GM12878 (cell line): ENCODE data around the gene ARHGAP5. TPM values are rescaled to one million over a fixed set of nuclear protein-coding genes. Genes with fewer than 3 reads are reported as not detected.

ENCODE experiments used
- ATAC-seq: fragments of 200-7000 bp; cut with Tn5 transposase; 3 replicates; pipeline ENCODE4 v1.9.1; 2020; ENCODE audit warnings: mild to moderate bottlenecking, moderate library complexity
- BruUV-seq: library from RNA; stranded (reverse); fragments of 400-500 nt; replicated peaks from 2 replicates; lab custom pipeline; 2021; lab: Mats Ljungman, UMichigan
- CTCF ChIA-PET: fragments of 300-600 bp; sonication (Branson Sonifier 250); formaldehyde crosslinking; extraction: SDS; loops from one replicate; lab custom pipeline; 2021; ENCODE audit warnings: inconsistent platforms; lab: Yijun Ruan, JAX
- POLR2A ChIA-PET: fragments of 350-600 bp; formaldehyde crosslinking; extraction: SDS; loops from one replicate; lab custom pipeline; 2021; ENCODE audit warnings: inconsistent platforms; lab: Charles Lee
- RAD21 ChIA-PET: fragments of 300-600 bp; sonication (Branson Sonifier 250); formaldehyde crosslinking; loops from one replicate; lab custom pipeline; 2023; ENCODE audit warnings: antibody characterized with exemption; ENCODE audit not compliant: unreplicated experiment; lab: Charles Lee
- SMC1A ChIA-PET: fragments of 300-600 bp; sonication (Branson Sonifier 250); formaldehyde crosslinking; loops from one replicate; lab custom pipeline; 2023; ENCODE audit not compliant: unreplicated experiment, uncharacterized antibody; lab: Charles Lee
- DNase-seq: peaks from one replicate; pipeline ENCODE4 v3.0.0-alpha.2; 2011; ENCODE audit warnings: low read depth, low spot score
- FAIRE-seq: peaks from 3 replicates; lab custom pipeline; 2011; peaks lifted over from hg19 to GRCh38; lab: Jason Lieb, UNC
- H2AFZ ChIP-seq: 2 replicates; pipeline ENCODE4 v1.6.0; 2011; ENCODE audit warnings: low read depth, low read length, control low read depth; ENCODE audit not compliant: control insufficient read depth
- H3K27ac ChIP-seq: 2 replicates; pipeline ENCODE4 v1.5.1; 2011; ENCODE audit warnings: control low read depth; ENCODE audit not compliant: control insufficient read depth, insufficient read depth
- H3K27me3 ChIP-seq, 2 experiments: replicated peaks in 1 of 2; 2 replicates each; pipeline versions ENCODE4 v1.6.0 to v1.6.1; 2011; ENCODE audit warnings: low read length in 1 of 2; ENCODE audit not compliant: control insufficient read depth in 2 of 2, insufficient read depth in 2 of 2
- H3K36me3 ChIP-seq, 2 experiments: 2 replicates each; pipeline ENCODE4 v1.5.1; 2011; ENCODE audit warnings: low read length in 1 of 2; ENCODE audit not compliant: control insufficient read depth in 2 of 2, insufficient read depth in 2 of 2
- H3K4me1 ChIP-seq: 2 replicates; pipeline ENCODE4 v1.6.1; 2011; ENCODE audit warnings: mild to moderate bottlenecking, low read length, moderate library complexity, mixed read lengths; ENCODE audit not compliant: control insufficient read depth, insufficient read depth
- H3K4me2 ChIP-seq: 2 replicates; pipeline ENCODE4 v1.6.0; 2011; ENCODE audit warnings: control low read depth; ENCODE audit not compliant: control insufficient read depth, insufficient read depth
- H3K4me3 ChIP-seq: fragments of 200-600 bp; sonication (generic); 2 replicates; pipeline ENCODE4 v1.5.1; 2016
- H3K79me2 ChIP-seq: 2 replicates; pipeline ENCODE4 v1.6.0; 2011; ENCODE audit warnings: low read length; ENCODE audit not compliant: control insufficient read depth, insufficient read depth
- H3K9ac ChIP-seq: 2 replicates; pipeline ENCODE4 v1.8.0; 2011; ENCODE audit warnings: low read length, control low read depth, mixed read lengths; ENCODE audit not compliant: control insufficient read depth, insufficient read depth
- H3K9me3 ChIP-seq: replicated peaks from 3 replicates; pipeline ENCODE4 v1.5.1; 2011; ENCODE audit warnings: mild to moderate bottlenecking, low read length; ENCODE audit not compliant: control insufficient read depth, insufficient read depth
- H4K20me1 ChIP-seq: 2 replicates; pipeline ENCODE4 v1.6.0; 2011; ENCODE audit not compliant: control insufficient read depth, insufficient read depth
- ATF7 ChIP-seq: fragments of 450-650 bp; IDR thresholded peaks from 2 replicates; pipeline ENCODE4 v1.6.1; 2016; ENCODE audit warnings: low read depth, mild to moderate bottlenecking
- CHD2 ChIP-seq: IDR thresholded peaks from 2 replicates; pipeline ENCODE4 v1.6.1; 2011; ENCODE audit warnings: low read depth, low read length, improper control_type of control experiment, borderline replicate concordance
- FOXK2 ChIP-seq: fragments of 450-650 bp; IDR thresholded peaks from 2 replicates; pipeline ENCODE4 v1.6.1; 2017; ENCODE audit warnings: mild to moderate bottlenecking, moderate library complexity
- GABPA ChIP-seq: IDR thresholded peaks from 2 replicates; pipeline ENCODE4 v1.6.1; 2014; ENCODE audit warnings: antibody characterized with exemption, low read depth, mild to moderate bottlenecking, inconsistent platforms
- HCFC1 ChIP-seq: fragments of 150-350 bp; IDR thresholded peaks from 2 replicates; pipeline ENCODE4 v1.6.1; 2014; ENCODE audit warnings: low read length
- KDM1A ChIP-seq: fragments of 200-600 bp; sonication (generic); IDR thresholded peaks from 2 replicates; pipeline ENCODE4 v1.6.1; 2016; ENCODE audit warnings: borderline replicate concordance
- MLLT1 ChIP-seq: fragments of 450-650 bp; IDR thresholded peaks from 2 replicates; pipeline ENCODE4 v1.6.1; 2016; ENCODE audit warnings: mild to moderate bottlenecking
- MTA3 ChIP-seq: IDR thresholded peaks from 2 replicates; pipeline ENCODE4 v1.6.1; 2012; ENCODE audit warnings: low read length, inconsistent platforms, borderline replicate concordance
- MXI1 ChIP-seq: fragments of 150-350 bp; IDR thresholded peaks from 2 replicates; pipeline ENCODE4 v1.6.1; 2011; ENCODE audit warnings: low read depth, mild to moderate bottlenecking, inconsistent platforms, low read length, improper control_type of control experiment
- NKRF ChIP-seq: fragments of 450-650 bp; conservative IDR thresholded peaks from 2 replicates; pipeline ENCODE4 v1.6.1; 2017; ENCODE audit warnings: mild to moderate bottlenecking, moderate library complexity
- POLR2A ChIP-seq: IDR thresholded peaks from 2 replicates; pipeline ENCODE4 v1.6.1; 2011; ENCODE audit warnings: low read depth, mild to moderate bottlenecking, low read length
- SIX5 ChIP-seq: IDR thresholded peaks from 2 replicates; pipeline ENCODE4 v1.6.1; 2011; ENCODE audit warnings: mild to moderate bottlenecking, low read depth, low read length, moderate library complexity; ENCODE audit not compliant: severe bottlenecking
- STAT1 ChIP-seq: fragments of 450-650 bp; conservative IDR thresholded peaks from 2 replicates; pipeline ENCODE4 v1.6.1; 2014; ENCODE audit warnings: antibody characterized with exemption, mild to moderate bottlenecking
- SUPT20H ChIP-seq: IDR thresholded peaks from 2 replicates; pipeline ENCODE4 v1.6.1; 2011; ENCODE audit warnings: low read depth, mild to moderate bottlenecking, low read length, moderate library complexity, borderline replicate concordance; ENCODE audit not compliant: control insufficient read depth
- TBL1XR1 ChIP-seq: IDR thresholded peaks from 2 replicates; pipeline ENCODE4 v1.6.1; 2012; ENCODE audit warnings: low read depth, low read length, improper control_type of control experiment
- YY1 ChIP-seq: IDR thresholded peaks from 2 replicates; pipeline ENCODE4 v1.6.1; 2011; ENCODE audit warnings: low read depth, mild to moderate bottlenecking, low read length
- ZNF687 ChIP-seq: fragments of 450-650 bp; IDR thresholded peaks from 2 replicates; pipeline ENCODE4 v1.6.1; 2017; ENCODE audit warnings: mild to moderate bottlenecking, moderate library complexity
- WGBS: methylation state at CpG from one replicate; pipeline ENCODE4 v1.1.6; 2016; ENCODE audit warnings: low lambda C conversion rate; ENCODE audit not compliant: insufficient replicate concordance, insufficient coverage; ENCODE audit errors: missing lambda C conversion rate; 5-methylcytosine and 5-hydroxymethylcytosine counted together
- in situ Hi-C: fragments of 300-500 bp; cut with MboI; formaldehyde crosslinking; loops from 9 replicates; pipeline ENCODE4 v1.14.3; 2018; ENCODE audit warnings: mixed read lengths
- intact Hi-C: fragments of 100-400 bp; cut with micrococcal nuclease; formaldehyde crosslinking; loops from one replicate; pipeline ENCODE4 v1.14.2; 2022; ENCODE audit not compliant: unreplicated experiment
- polyA plus RNA-seq, 11 experiments: library from polyadenylated mRNA; depleted of rRNA in 4 of 11; unstranded in 6 of 11; stranded (reverse) in 5 of 11; fragments of >200 nt; fragmentation: Nextera tagmentation in 4 of 11; fragmentation: Illumina TruSeq in 1 of 11; extraction: Ambion mirVana in 4 of 11; extraction: Trizol in 1 of 11; gene quantifications; 1 replicate in 1 of 11; 2 replicates in 10 of 11; pipeline versions ENCODE4 v1.2.1 to v1.2.3, GENCODE V29; 2011 to 2016; ENCODE audit warnings: inconsistent platforms in 2 of 11, missing spikeins in 2 of 11, low read depth in 1 of 11
- total RNA-seq, 4 experiments: library from RNA; depleted of rRNA in 3 of 4; stranded (reverse); fragments of >200 nt in 3 of 4; fragmentation: Illumina TruSeq in 1 of 4; extraction: Trizol in 1 of 4; gene quantifications; 2 replicates each; pipeline versions ENCODE4 v1.2.1 to v1.2.3, GENCODE V29; 2013 to 2021
- TF ChIP-seq, protein P1 (sequence below): IDR thresholded peaks from 2 replicates; pipeline ENCODE4 v1.6.1; 2011; ENCODE audit warnings: borderline replicate concordance, low read depth, mild to moderate bottlenecking, moderate library complexity, mixed read lengths, low read length; ENCODE audit not compliant: insufficient read depth; ENCODE audit errors: extremely low read length

The ARHGAP5 gene
- total and polyA plus RNA-seq, 10 of the 15 experiments (the other 5 are each of a cell fraction or from before 2014, with no cell fraction given) = 0.91 to 19.6 (median 7.2) TPM

DNA sequence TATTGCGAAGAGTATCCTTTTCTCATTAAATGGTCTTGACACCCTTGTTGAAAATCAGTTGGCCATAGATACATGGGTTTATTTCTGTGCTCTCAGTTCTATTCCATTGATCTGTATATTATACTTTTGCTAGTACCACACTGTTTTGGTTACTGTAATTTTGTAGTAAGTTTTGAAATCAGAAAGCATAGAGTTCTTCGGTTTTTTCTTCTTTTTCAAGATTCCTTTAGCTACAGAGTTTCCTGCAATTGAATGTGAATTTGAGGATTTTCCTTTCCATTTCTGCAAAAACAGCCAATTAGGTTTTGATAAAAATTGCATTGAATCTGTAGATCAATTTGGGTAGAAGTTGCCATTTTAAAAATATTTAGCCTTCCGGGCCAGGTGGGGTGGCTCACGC, 60.2 kb downstream of the ARHGAP5 start:
- Histone ChIP-seq H3K4me2 (no peak overlapping the region), H3K27ac (no peak overlapping the region), H3K9ac (no peak overlapping the region), H3K79me2 (no peaks in the 10 kb centered on the region), H3K4me3 (no peak overlapping the region), H3K4me1 (no peaks in the 10 kb centered on the region), H3K27me3 (no peaks in the 10 kb centered on the region), H4K20me1 (no peaks in the 10 kb centered on the region), H2AFZ (no peak overlapping the region), H3K9me3 (peaks cover 2% of the 10 kb centered on the region; the same call in 1 of the 3 replicates), H3K36me3 (no peaks in the 10 kb centered on the region)
- intact Hi-C loops (no loop called here), in situ Hi-C loops (no loop called here)
- ChIA-PET RAD21 (no interaction called here), POLR2A (no interaction called here), CTCF (no interaction called here), SMC1A (no interaction called here)
- no TSS peak for BruUV-seq
- ATAC-seq = no peak
- no peak for DNase-seq
- WGBS = 98% methylated on average over 4 of the region's 4 CpGs
- no peak for FAIRE-seq
- TF ChIP-seq MLLT1 (no peak), ZNF687 (no peak), NKRF (no peak), HCFC1 (no peak), GABPA (no peak), TBL1XR1 (no peak), MTA3 (no peak), SUPT20H (no peak), YY1 (no peak), STAT1 (no peak), FOXK2 (no peak), ATF7 (no peak), SIX5 (no peak), KDM1A (no peak), CHD2 (no peak), MXI1 (no peak), POLR2A (no peak)
- TF ChIP-seq, protein P1, sequence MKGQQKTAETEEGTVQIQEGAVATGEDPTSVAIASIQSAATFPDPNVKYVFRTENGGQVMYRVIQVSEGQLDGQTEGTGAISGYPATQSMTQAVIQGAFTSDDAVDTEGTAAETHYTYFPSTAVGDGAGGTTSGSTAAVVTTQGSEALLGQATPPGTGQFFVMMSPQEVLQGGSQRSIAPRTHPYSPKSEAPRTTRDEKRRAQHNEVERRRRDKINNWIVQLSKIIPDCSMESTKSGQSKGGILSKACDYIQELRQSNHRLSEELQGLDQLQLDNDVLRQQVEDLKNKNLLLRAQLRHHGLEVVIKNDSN = no peak
